ENCODE data around the gene NIPBL.
"Not testable (repeated sequence)": the region's sequence is repeated elsewhere in the genome, so short reads cannot be mapped to it uniquely, and the experiment has no call there.

NIPBL gene

DNA sequence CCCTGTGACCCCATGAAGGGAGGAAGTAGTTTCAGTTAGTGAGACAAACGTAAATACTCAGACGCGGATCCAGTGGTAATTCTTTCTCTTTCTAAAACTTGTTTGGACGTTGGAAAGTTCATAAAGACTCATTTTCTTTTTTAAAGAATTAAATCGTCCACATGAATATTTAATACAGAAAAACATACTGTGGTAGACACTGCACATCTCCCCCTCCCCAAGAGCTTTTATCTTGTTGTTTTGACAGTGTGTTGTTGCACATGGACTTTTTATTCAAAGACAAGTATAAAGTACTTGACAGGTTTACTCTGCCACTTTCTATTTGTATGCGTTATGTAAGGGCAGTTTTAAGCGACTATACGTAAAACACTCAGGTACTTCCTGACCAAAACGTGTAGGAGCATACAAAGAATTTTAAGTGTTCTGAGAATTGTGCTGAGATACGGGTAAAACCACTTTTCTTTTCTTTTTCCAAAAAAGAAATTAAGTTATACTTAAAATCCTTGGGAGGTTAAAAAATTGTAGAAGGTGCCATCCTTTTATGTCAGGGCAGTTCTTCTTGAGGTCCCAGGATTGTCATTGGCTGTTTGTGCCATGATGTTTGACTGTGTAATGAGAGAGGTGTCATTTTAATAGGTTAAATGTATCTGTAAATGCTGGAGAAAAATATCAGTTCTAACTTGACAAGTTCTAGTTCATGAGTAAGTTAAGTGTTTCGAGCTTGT lies 1.3 kb downstream of the NIPBL start:
- peak; percentile 43 for DNase-seq (ENCODE audit: low spot score)

- peak; percentile 54 for DNase-seq (ENCODE audit: low spot score)
These were observed 2.0 kb downstream of the NIPBL start for GRCh38 chr5:36878392-36879082.

GRCh38 chr5:36879274-36880033 lies 2.9 kb downstream of the NIPBL start:
- DNase-seq (ENCODE audit: low spot score): no peak

DNA sequence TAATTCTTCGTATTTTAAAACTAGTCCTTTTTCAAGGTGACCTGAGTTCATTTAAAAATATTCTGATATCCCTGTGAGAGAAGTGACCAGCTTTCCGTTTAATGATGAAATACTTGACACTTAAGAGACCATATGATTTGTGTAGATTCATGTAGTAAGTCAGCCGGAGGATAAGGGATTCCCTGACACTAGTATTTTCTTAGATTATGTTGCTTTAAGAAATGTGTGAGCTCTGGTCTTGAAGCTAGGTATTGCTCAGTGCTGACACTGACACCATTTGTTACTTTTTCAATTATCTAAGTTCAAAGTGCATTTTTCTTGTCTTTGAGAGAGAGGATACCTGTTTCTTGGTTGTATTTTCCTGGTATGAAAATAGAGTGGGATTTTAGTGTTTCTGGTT lies 4.2 kb downstream of the NIPBL start:
- DNase-seq (ENCODE audit: low spot score): no peak

DNA sequence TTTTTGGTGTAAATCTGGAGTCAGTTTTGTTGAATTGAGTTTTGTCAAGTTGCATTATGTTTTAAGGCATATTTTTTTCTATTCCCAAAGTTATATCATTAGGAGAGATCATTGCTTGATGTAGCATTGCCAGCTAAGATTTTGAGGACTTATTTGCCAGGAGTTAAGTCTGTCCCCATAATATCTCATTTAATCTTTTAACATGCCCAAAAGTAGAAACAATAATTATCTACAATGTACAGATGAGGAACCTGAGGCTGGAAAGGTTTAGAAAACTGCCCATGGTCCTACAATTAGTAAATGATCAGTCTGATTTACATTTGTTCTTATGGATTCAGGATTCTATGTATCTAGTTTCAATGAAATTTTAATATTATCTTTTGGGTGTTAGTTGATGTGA lies 4.7 kb downstream of the NIPBL start:
- DNase-seq (ENCODE audit: low spot score): no peak

DNA sequence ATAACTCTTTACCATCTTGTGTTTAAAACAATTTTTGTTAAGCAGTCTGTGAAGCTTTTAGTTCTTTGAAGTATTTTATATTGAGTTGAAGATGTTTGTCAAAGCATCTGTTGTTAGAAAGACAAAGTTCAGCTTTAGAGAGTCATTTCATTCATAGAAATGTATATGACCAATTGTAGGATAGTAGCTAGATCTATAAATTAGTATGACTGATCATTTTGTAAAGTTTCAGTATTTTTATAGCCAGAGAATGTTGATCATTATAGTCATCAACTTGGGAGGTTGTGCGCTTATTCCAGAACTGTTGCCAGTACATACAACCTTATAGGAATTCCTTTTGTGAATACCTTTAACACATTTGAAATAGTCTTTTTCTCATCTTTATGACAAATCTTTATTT lies 5.2 kb downstream of the NIPBL start:
- DNase-seq (ENCODE audit: low spot score): no peak

DNA sequence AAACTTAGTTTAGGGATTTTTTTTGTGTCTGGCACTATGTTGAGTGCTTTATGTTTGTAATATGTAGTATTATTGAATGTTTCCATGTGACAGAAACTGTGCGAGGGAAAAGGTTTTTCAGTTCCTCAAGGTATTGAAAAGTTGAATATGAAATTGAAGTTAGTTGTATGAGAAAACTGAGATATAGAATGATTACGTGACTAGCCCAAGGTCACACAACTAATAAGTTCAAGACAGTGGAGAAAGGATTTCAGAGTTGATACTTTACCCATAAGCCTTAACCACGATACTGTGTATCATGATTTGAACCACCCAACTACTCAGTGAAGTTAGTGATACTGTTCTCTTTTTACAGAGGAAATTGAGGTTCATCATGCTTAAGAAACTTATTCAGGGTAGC lies 5.7 kb downstream of the NIPBL start:
- no peak for DNase-seq (ENCODE audit: low spot score)

DNA sequence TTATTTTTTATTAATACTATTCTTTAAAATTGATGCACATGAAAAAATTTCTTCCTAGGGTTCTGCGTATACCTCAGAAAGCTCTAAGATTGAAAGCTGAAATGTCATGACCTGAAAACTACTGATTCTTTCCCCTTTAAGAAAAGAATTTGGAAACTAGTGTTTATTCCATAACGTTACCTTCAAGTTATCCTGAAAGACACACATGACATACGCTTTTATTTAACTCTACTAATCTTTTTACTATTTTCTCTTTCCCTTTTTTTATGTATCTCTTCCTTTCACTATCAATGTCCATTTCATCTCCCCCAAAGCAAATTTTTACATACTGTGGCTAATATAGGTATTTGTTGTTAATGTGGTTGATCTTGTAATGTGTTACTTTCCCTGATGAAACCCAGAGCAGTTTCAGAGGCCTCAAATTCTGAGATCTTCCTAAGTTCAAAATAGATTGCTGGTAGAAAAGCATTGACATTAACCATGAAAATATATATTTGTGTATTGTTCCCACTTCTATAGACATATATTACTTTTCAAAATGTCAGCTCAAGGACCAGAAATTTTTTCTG lies 7.4 kb downstream of the NIPBL start:
- no peak for DNase-seq (ENCODE audit: low spot score)

DNA sequence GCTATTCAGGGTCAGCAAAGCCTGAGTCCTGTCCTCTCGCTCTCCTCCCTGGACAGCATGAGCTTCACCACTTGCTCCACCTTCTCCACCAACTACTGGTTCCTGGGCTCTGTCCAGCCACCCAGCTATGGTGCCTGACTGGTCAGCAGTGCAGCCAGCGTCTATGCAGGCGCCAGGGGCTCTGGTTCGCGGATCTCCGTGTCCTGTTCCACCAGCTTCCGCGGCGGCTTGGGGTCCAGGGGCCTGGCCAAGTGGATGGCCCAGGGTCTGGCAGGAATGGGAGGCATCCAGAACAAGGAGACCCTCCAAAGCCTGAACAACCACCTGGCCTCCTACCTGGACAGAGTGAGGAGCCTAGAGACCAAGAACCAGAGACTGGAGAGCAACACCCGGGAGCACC lies 8.6 kb downstream of the NIPBL start:
- DNase-seq (ENCODE audit: low spot score): no peak

DNA sequence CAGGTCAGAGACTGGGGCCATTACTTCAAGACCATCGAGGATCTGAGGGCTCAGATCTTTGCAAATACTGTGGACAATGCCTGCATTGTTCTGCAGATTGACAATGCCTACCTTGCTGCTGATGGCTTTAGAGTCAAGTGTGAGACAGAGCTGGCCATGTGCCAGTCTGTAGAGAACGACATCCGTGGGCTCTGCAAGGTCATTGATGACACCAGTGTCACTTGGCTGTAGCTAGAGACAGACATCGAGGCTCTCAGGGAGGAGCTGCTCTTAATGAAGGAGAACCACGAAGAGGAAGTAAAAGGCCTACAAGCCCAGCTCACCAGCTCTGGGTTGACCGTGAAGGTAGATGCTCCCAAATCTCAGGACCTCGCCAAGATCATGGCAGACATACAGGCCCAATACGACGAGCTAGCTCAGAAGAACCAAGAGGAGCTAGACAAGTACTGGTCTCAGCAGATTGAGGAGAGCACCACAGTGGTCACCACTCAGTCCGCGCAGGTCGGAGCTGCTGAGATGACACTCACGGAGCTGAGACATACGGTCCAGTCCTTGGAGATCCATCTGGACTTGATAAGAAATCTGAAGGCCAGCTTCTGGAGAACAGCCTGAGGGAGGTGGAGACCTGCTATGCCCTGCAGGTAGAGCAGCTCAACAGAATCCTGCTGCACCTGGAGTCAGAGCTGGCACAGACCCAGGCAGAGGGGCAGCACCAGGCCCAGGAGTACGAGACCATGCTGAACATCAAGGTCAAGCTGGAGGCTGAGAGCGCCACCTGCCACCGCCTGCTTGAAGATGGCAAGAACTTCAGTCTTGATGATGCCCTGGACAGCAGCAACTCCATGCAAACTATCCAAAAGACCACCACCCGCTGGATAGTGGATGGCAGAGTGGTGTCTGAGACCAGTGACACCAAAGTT lies 9.3 kb downstream of the NIPBL start:
- DNase-seq (ENCODE audit: low spot score): no peak

DNA sequence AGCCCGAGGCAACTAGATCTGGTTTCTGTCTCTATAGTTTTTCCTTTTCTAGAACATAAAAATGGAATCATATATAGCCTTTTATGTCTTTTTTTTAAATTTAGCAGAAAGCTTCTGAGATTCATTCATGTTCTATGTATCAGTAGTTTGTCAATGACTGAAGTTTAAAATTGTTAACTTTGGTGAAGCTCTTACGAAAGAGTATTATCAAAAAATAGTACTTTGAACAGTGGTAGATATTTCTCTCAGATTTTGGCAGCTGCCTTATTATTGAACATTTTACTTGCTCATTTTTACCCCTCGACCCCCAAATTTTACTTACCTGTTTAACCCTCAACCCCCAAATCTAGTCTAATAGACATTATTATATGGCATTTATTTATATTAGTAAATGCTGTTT lies 10.2 kb downstream of the NIPBL start:
- no peak for DNase-seq (ENCODE audit: low spot score)

GRCh38 chr5:36887532-36887931 lies 11.0 kb downstream of the NIPBL start:
- no peak for DNase-seq (ENCODE audit: low spot score)

- no peak for DNase-seq (ENCODE audit: low spot score)
These were observed 11.7 kb downstream of the NIPBL start for GRCh38 chr5:36888303-36888702.

DNA sequence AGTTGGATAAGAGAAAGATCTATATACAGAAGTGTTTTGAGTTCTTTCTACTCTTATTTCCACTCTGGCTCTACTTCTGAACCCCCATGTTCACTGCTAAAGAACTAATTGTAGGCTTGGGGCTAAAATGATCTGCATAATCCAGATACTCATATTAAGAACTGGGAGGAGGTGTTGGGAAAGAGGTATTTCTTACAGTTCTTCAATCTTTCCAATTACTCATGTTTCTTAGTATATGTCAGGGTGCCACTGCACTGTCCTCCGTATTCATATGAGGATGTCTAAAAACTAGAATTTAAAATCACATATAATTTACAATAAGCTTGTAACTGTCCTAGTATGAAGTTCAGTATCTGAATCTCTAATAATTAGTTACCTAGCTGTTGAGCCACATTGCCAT lies 12.7 kb downstream of the NIPBL start:
- DNase-seq (ENCODE audit: low spot score): no peak

- DNase-seq (ENCODE audit: low spot score): no peak
These were observed 14.7 kb downstream of the NIPBL start for GRCh38 chr5:36891266-36891665.

DNA sequence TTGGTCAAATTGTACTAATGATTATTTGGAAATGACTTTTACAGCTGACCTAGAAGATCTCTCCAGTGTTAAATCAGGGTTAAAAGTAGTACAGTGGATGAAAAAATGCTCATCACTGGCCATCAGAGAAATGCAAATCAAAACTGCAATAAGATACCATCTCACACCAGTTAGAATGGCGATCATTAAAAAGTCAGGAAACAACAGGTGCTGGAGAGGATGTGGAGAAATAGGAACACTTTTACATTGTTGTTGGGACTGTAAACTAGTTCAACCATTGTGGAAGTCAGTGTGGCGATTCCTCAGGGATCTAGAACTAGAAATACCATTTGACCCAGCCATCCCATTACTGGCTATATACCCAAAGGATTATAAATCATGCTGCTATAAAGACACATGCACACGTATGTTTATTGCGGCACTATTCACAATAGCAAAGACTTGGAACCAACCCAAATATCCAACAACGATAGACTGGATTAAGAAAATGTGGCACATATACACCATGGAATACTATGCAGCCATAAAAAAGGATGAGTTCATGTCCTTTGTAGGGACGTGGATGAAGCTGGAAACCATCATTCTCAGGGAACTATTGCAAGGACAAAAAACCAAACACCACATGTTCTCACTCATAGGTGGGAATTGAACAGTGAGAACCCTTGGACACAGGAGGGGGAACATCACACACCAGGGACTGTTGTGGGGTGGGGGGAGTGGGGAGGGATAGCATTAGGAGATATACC lies 15.7 kb downstream of the NIPBL start:
- not testable (repeated sequence) for DNase-seq (ENCODE audit: low spot score)

GRCh38 chr5:36894954-36895353 lies 18.4 kb downstream of the NIPBL start:
- DNase-seq (ENCODE audit: low spot score): no peak

- no peak for DNase-seq (ENCODE audit: low spot score)
These were observed 19.9 kb downstream of the NIPBL start for GRCh38 chr5:36896476-36896875.

DNA sequence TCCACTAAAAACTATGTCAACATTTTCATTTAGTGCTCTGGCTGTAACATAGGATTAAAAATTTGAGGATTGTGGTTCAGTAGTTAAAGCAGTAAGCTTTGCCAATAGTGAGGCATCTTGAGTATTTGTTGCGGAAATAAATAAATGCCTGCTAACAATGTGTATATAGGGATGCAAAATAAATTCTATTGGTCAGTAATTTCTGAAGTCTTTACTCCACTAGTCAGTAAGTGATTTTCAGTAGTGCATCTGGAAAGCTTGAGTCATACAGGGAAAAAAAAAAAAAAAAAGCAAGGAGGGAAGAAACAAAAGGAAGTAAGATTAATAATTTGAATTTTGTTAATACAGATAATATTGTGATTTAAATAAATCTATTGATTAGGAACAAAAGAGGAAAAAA lies 21.0 kb downstream of the NIPBL start:
- DNase-seq (ENCODE audit: low spot score): no peak

DNA sequence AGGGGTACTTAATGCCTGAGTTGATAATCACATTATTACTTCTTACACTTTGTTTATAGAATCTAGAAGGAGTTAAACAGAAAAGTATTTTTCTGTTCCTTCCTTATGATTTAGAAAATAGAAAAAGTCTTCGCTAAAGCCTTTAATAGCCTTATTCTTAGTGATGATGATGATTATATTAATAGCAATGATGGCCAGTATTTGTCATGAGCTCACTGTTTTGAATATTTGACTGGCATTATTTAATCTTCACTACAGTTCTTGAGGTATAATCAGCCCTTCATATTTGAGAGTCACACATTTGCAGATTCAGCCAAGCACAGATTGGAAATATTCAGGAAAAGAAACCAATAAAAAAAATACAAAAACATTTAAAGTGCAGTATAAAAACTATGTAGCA lies 23.3 kb downstream of the NIPBL start:
- no peak for DNase-seq (ENCODE audit: low spot score)

DNA sequence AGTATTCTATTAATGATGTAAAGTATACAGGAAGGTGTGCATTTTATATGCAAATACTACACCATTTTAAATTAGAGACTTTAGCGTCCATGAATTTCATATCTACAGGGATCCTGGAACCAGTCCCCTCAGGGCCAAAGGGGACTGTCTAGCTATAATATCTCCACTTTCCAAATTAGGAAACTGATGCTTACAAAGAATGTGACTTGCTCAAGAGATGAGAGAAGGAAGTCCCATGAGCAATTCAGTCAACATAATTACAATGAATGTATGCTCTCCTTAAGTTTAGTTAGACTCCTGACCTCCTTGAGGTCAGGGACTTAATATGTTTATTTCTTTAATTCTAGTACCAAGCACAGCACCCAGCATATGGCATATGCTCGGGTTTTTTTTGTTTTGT lies 23.7 kb downstream of the NIPBL start:
- DNase-seq (ENCODE audit: low spot score): no peak
